Measurements from ENCODE around the gene ZFTA.
A peak's percentile ranks its signal among the peaks of the same experiment; 100 is the strongest.

Gene ZFTA

GRCh38 chr11:63765688-63766241 is 2.8 kb downstream of the ZFTA start:
- DNase-seq: no peak
- H3K4me3 ChIP-seq (ENCODE audit: low read depth, low read length): no peak overlapping the region
- H3K36me3 ChIP-seq: no peaks in the 10 kb centered on the region; the same call in 1 of the 2 replicates
- TF ChIP-seq, protein P1, sequence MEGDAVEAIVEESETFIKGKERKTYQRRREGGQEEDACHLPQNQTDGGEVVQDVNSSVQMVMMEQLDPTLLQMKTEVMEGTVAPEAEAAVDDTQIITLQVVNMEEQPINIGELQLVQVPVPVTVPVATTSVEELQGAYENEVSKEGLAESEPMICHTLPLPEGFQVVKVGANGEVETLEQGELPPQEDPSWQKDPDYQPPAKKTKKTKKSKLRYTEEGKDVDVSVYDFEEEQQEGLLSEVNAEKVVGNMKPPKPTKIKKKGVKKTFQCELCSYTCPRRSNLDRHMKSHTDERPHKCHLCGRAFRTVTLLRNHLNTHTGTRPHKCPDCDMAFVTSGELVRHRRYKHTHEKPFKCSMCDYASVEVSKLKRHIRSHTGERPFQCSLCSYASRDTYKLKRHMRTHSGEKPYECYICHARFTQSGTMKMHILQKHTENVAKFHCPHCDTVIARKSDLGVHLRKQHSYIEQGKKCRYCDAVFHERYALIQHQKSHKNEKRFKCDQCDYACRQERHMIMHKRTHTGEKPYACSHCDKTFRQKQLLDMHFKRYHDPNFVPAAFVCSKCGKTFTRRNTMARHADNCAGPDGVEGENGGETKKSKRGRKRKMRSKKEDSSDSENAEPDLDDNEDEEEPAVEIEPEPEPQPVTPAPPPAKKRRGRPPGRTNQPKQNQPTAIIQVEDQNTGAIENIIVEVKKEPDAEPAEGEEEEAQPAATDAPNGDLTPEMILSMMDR (IDR thresholded peaks at IDR 0.05; ENCODE audit: low read depth, low read length): no peak
- no peaks in the 10 kb centered on the region for H3K27me3 ChIP-seq
- no peaks in the 10 kb centered on the region for H3K9me3 ChIP-seq
- H3K4me1 ChIP-seq: no peaks in the 10 kb centered on the region

- Histone ChIP-seq H3K4me3 (ENCODE audit: low read depth, low read length) (no peak overlapping the region), H3K9me3 (no peaks in the 10 kb centered on the region), H3K27me3 (no peaks in the 10 kb centered on the region), H3K4me1 (no peaks in the 10 kb centered on the region), H3K36me3 (no peaks in the 10 kb centered on the region; the same call in 1 of the 2 replicates)
- no peak for DNase-seq
- TF ChIP-seq, protein P1 (IDR thresholded peaks at IDR 0.05; ENCODE audit: low read depth, low read length): no peak
These were observed 3.6 kb downstream of the ZFTA start for GRCh38 chr11:63764679-63765647.

DNA sequence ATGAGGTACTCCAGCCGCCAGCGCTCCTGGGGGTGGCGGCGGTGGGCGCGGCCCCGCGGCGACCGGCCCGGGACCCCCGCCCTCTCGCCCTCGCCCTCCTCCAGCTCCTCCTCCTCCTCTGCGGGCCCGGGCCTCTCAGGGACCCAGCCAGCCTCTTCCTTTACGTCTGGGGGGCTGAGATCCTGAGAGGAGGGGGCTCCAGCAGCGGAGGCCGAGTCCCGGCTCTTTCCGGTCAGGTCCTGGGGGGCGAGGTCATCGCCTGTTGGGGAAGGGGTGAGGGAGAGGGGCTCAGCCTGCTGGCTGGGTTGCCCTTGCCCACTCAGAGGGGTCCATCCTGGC is 4.3 kb downstream of the ZFTA start:
- Histone ChIP-seq H3K27me3 (no peaks in the 10 kb centered on the region), H3K4me1 (no peaks in the 10 kb centered on the region), H3K36me3 (no peaks in the 10 kb centered on the region; the same call in 1 of the 2 replicates), H3K9me3 (no peaks in the 10 kb centered on the region), H3K4me3 (ENCODE audit: low read depth, low read length) (no peak overlapping the region)
- no peak for DNase-seq
- TF ChIP-seq, protein P1 (IDR thresholded peaks at IDR 0.05; ENCODE audit: low read depth, low read length): no peak

DNA sequence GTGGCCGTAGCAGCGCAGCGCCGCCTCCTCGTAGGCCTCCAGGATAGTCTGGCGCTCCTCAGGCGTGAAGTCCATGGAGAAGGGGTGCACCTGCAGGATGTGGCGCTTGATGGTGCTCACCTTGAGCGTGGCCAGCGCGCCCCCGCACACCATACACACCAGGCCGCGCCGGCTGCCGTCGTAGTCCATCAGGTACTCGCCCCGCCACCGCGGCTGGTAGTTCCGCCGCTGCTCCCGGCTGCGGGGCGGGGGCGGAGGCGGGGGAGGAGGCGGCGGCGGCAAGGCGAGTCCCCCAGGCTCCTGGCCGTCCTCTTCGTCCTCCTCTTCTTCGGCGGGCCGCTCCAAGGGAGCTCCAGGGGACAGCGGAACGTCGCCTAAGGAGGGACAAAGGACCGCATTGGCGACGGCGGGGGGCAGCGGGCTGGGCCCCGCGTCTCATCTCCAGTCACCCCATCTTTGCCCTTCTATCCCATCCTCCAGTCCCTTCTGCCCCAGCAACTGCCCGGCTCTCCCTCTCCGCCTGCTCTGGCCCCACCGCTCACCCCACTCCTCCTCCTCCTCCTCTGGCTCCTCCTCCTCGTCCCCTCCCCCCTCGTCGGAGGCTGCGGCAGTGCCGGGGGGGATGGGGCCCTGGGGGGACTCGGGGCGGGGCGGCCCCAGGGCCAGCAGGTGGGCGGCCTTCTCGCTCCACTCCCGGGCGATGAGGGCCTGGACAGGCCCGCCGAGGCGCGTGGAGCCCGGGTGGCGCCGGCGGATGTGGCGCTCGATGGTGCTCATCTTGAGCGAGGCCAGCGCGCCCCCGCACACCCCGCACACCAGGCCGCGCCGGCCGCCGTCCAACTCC is 4.9 kb downstream of the ZFTA start:
- TF ChIP-seq, protein P1 (IDR thresholded peaks at IDR 0.05; ENCODE audit: low read depth, low read length): no peak
- no peak for DNase-seq
- Histone ChIP-seq H3K4me3 (ENCODE audit: low read depth, low read length) (no peak overlapping the region), H3K4me1 (no peaks in the 10 kb centered on the region), H3K9me3 (no peaks in the 10 kb centered on the region), H3K36me3 (no peaks in the 10 kb centered on the region; the same call in 1 of the 2 replicates), H3K27me3 (no peaks in the 10 kb centered on the region)

DNA sequence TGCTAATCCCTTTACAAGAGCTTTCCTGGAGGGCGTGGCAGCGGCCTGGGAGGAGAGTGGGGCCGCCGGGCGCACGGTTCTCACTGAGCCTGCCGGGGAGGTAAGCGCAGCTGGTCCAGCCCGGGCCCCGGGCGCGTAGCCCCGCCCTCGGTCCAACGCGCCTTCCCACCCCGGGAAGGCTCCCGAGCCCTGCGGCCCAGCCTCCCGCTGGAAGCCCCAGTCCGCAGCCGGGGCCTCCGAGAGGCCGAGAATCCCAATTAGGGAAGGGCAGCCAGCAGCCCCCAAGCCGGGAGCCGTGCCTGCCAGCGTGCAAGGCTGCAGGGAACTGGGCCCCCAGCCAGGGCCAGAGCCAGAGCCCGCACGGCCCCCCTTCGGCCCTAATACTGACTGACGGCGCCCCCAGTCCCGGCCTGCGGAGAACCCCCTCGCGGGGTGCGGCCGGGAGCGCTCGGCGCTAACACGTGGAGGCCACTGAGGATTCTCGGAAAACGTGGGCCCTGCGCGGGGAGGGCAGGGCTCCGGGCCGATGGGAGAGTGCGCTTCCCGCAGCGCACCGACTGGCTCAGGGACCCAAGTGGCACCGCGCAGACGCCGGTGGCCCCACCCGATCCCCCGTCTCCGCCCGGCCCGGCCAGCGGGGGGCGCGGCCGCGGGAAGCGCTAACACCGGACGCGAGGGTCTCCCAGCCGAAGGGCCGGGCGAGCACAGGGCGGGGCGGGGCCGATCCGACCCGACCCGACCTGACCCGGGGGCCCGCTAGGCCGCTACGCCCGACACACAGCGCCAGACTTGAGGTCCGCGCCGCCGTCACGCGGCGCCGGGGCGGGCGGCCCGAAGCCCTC is 5.7 kb downstream of the ZFTA start:
- TF ChIP-seq, protein P1 (IDR thresholded peaks at IDR 0.05; ENCODE audit: low read depth, low read length): no peak
- Histone ChIP-seq H3K36me3 (no peaks in the 10 kb centered on the region; the same call in 1 of the 2 replicates), H3K4me1 (no peaks in the 10 kb centered on the region), H3K27me3 (no peaks in the 10 kb centered on the region), H3K4me3 (ENCODE audit: low read depth, low read length) (peak overlapping the region; percentile 41), H3K9me3 (no peaks in the 10 kb centered on the region)
- DNase-seq: peak; percentile 46

All from BE2C (cell line).